NT2/D1 (cell line): ENCODE data around the gene ARHGEF11.

Experiments used
- YY1 ChIP-seq: IDR thresholded peaks from 2 replicates; pipeline ENCODE4 v1.6.1; 2011; ENCODE audit not compliant: insufficient read length, insufficient read depth
- ZNF274 ChIP-seq: IDR thresholded peaks from 2 replicates; pipeline ENCODE4 v1.6.1; 2011; ENCODE audit warnings: mild to moderate bottlenecking, low read depth, low read length

DNA sequence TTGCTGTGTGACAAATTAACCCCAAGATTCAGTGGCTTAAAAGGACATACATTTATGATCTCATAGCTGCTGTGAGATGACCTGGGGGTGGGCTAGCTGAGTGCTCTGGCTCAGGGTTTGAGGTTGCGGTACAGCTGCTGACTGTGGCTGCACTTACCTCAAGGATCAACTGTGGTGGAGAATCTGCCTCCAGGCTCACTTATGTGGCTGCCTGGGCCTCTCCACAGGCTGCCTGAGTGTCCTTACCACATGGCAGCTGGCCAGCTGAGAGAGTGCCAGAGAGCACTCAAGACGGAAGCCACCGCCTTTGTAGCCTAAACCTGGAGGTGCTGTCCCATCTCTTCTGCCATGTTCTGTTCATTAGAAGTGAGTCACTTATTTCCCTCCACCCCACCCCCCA is 119.4 kb downstream of the ARHGEF11 start:
- TF ChIP-seq YY1, result no peak
- TF ChIP-seq ZNF274, result no peak
